GM13977 (cell line): ENCODE data around the gene KRT14.
"Not testable (repeated sequence)": the region's sequence is repeated elsewhere in the genome, so short reads cannot be mapped to it uniquely, and the experiment has no call there.

Experiments used
- DNase-seq: peaks from one replicate; pipeline ENCODE4 v3.0.0; 2012; ENCODE audit warnings: low spot score
- in situ Hi-C: fragments of 300-500 bp; cut with MboI; formaldehyde crosslinking; loops from one replicate; pipeline ENCODE4 v1.12.0; 2022; ENCODE audit warnings: low sequenced_read_pairs, low pct_unique_long_range_greater_than_20kb, mixed read lengths, inconsistent platforms; ENCODE audit not compliant: unreplicated experiment
- TF ChIP-seq, protein P1 (sequence below): IDR thresholded peaks from 2 replicates; pipeline ENCODE4 v1.5.1; 2012; ENCODE audit warnings: mild to moderate bottlenecking, control low read depth; ENCODE audit not compliant: insufficient read depth; ENCODE audit errors: extremely low read depth, missing control alignments

Gene KRT14

DNA sequence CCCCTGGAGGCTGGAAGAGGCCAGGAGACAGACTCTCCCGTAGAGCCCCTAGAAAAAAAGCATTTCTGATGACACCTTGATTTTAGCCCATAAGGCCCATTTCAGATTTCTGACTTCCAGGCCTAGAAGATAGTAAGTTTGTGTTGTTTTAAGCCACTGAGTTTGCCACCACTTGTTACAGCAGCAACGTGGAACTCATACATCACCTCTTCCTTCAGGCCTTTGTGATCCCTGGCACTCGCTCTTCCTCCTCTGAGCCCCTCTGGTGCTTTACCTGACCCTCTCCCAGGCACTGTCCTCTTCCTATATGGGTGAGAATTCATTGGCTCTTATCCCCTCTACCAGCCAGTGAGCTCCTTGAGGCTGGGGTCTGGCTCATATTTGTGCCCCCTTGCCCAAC lies 39.9 kb downstream of the KRT14 start:
- DNase-seq = no peak
- TF ChIP-seq, protein P1, sequence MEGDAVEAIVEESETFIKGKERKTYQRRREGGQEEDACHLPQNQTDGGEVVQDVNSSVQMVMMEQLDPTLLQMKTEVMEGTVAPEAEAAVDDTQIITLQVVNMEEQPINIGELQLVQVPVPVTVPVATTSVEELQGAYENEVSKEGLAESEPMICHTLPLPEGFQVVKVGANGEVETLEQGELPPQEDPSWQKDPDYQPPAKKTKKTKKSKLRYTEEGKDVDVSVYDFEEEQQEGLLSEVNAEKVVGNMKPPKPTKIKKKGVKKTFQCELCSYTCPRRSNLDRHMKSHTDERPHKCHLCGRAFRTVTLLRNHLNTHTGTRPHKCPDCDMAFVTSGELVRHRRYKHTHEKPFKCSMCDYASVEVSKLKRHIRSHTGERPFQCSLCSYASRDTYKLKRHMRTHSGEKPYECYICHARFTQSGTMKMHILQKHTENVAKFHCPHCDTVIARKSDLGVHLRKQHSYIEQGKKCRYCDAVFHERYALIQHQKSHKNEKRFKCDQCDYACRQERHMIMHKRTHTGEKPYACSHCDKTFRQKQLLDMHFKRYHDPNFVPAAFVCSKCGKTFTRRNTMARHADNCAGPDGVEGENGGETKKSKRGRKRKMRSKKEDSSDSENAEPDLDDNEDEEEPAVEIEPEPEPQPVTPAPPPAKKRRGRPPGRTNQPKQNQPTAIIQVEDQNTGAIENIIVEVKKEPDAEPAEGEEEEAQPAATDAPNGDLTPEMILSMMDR = no peak
- in situ Hi-C loops = no loop called here

DNA sequence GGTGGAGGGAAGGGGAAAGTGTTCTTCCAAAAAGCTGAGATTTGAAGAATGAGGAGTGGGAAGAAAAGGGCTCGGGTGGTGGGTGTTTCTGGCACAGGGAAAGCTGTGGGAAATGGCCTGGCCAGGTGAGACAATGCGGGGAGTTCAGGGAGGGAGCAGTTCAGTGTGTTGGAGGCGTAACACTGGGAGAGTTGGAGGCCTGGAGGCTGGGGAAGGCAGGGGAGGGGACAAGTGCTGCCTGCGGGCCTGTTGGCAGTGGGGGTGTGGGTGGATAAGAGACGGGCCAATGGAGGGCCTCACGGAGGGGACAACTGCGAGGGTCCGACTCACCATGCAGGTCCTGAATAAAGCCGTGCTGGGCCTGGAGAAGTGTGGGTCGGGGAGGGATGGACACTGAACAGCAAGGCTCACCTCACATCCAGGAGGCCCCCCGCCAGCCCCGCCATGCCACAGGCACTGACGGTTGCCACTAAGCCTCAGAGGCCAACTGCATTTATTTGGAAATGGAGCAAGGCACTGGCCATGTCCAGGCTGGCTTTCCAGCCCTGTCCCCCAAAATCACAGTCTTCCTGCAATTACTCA lies 40.8 kb downstream of the KRT14 start:
- TF ChIP-seq, protein P1 = no peak
- DNase-seq = no peak
- in situ Hi-C loops = no loop called here

- DNase-seq = no peak
- TF ChIP-seq, protein P1 = no peak
- in situ Hi-C loops = no loop called here
Observed at GRCh38 chr17:41544935-41545334, 41.8 kb downstream of the KRT14 start.

GRCh38 chr17:41544491-41544892 lies 42.2 kb downstream of the KRT14 start:
- no peak for DNase-seq
- TF ChIP-seq, protein P1 = no peak
- in situ Hi-C loops = no loop called here

- DNase-seq, in situ Hi-C loops: not testable (repeated sequence)
Observed at GRCh38 chr17:41542786-41543185, 43.9 kb downstream of the KRT14 start.

DNA sequence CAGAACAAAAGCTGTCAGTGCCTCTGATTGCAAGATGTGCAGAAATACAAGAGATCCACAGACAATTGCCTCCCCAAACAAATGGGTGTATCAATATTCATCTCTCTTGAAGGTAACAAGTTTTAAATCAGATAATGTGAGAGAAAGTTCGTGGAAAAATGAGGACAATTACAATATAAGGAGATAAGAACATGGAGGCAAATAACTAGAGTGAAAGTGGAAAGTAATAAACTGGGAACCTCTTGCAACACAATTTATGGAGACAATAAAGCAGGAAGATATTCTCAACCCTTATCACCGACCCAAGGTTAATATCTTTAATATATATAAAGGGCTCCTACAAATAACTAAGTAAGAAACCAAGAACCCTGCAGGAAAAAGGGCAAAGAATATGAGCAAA lies 44.3 kb downstream of the KRT14 start:
- TF ChIP-seq, protein P1 = no peak
- in situ Hi-C loops = no loop called here

DNA sequence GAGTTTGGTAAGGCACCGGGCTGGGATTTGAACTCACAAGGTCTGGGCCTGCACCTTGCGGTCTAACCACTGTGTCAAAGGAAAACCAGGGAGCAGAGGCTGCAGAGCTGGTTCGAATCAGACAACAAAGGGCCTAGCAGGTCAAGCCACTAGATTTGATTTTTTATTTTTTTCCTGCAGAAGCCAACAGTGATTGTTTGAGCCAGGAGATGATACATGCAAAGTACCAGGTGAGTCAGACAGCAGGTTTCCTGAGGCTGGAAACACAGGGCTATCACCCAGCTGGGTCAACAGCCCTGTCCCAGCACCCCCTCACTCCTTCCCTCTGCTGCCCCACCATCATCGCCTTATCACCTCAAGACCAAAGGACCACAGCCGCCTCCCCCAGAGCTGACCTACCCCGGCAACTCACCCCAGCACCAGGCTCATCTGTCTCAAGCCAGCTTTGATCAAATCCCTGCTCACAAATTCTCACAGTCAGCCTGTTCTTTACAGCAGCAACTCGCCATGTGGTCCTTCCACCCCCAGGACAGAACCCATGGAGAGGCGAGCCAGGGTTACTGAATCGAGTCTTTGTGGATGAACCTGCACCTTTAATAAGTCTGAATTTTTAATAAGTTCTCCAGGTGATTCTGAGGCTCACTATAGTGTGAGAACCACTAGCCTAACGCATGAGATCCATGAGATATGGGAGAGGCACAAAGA lies 45.6 kb downstream of the KRT14 start:
- in situ Hi-C loops = no loop called here
- TF ChIP-seq, protein P1 = no peak
- no peak for DNase-seq

More for the DNA sequence above, 44.3 kb downstream of the KRT14 start:
- no peak for DNase-seq
